GOT3 (cell line): ENCODE results near the gene MUC5AC.

ENCODE experiments used
- DNase-seq: peaks from one replicate; lab custom pipeline; 2025; ENCODE audit warnings: mixed read lengths; lab: John Stamatoyannopoulos, UW

MUC5AC gene

DNA sequence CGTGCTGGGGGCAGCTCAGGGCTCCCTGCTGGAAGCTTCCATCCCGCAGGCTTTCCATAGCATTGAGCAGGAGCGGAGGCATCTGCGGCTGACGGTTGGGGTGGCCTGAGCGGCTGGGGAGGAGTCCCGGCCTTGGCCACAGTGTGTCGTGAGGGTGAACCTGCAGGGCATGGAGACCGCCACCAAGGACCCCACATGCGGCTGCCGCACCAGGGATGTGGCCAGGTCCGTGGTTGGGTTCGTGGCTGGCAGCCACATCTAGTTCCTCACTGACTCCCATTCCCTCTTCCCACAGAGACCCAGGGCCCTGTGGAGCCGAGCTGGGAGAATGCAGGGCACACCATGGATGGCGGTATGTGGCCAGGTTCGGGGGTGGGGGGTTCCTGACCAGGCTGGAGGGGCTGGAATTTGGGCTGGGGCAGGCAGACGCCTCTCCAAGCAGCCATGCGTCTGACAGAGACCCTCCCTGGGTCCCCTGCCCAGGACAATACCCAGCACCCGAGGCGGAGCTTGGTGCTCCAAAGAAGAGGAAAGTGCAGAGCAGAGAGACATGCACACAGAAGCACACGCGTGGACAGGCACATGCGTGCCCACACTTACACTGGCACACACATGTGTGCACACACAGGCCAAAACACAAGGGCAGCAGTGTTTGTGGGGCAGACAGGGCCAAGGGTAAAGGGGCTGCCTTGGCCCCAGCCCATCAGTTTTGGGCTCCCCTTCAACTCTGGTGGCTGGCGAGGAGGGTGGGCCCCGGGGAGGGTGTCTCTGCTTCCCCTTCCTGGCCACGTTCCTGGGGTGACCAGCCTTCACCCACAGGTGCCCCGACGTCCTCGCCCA is 67.9 kb downstream of the MUC5AC start:
- no peak for DNase-seq

DNA sequence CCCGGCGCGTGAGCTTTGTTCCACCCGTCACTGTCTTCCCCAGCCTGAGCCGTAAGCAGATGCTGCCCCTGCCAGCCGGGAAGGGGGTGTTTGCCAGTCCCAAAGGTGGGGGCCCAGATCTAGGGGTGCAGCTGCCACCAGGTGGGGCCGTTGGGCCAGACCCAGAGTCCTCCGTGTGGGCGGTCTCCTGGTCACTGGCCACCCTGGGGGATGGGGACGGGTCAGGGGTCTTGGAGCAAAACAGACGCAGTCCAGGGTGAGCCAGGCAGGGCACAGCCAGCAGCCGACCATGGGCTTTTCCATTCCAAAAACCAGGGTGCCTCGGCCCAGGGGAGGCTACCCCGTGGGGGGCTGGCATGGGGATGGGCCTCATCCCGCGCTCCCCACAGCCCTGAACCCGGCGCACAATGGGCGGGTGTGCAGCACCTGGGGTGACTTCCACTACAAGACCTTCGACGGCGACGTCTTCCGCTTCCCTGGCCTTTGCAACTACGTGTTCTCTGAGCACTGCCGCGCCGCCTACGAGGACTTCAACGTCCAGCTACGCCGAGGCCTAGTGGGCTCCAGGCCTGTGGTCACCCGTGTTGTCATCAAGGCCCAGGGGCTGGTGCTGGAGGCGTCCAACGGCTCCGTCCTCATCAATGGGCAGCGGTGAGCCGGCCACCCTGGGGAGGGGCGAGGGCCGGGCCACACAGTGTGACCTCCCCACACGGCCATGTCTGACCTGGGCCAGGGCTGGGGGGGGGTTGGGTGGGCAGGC is 68.7 kb downstream of the MUC5AC start:
- DNase-seq, result no peak

DNA sequence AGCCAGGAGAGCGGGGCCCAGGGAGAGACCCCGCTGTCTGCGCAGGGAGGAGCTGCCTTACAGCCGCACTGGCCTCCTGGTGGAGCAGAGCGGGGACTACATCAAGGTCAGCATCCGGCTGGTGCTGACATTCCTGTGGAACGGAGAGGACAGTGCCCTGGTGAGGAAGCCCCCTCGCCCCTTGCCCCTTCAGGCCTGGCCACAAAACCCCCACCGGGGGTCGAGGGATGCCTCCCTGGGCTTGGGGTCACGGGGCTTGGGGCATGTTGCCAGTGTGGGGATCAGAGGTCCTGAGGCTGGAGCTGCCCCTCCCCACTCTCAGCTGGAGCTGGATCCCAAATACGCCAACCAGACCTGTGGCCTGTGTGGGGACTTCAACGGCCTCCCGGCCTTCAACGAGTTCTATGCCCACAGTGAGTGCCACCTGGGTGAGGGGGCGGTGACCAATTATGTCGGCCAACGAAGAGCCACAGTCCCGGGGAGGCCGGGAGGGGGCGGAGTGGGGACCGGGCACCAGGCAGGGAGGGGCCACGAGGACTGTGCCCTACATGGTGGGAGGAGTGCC is 69.3 kb downstream of the MUC5AC start:
- DNase-seq, result no peak

DNA sequence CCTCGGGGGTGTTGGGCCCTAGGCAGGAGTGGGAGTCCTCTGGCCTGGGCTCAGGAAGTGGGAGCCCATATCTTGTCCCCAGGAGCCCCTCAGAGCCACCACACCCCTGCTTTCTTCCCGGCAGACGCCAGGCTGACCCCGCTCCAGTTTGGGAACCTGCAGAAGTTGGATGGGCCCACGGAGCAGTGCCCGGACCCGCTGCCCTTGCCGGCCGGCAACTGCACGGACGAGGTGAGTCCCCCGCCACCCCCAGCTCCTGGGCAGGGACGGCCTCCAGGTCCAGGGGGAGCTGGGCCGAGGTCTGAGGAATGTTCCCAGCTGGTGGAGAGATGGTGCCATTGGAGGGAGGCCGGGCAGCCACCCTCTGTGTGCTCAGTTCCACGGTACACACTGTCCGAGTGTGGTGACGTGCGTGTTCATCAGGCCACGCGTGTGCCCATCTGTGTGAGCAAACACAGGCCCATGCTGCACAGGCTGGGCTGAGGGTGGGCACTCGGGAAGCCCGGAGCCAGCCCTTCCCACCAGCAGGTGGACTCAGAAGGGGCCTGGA is 69.9 kb downstream of the MUC5AC start:
- no peak for DNase-seq

DNA sequence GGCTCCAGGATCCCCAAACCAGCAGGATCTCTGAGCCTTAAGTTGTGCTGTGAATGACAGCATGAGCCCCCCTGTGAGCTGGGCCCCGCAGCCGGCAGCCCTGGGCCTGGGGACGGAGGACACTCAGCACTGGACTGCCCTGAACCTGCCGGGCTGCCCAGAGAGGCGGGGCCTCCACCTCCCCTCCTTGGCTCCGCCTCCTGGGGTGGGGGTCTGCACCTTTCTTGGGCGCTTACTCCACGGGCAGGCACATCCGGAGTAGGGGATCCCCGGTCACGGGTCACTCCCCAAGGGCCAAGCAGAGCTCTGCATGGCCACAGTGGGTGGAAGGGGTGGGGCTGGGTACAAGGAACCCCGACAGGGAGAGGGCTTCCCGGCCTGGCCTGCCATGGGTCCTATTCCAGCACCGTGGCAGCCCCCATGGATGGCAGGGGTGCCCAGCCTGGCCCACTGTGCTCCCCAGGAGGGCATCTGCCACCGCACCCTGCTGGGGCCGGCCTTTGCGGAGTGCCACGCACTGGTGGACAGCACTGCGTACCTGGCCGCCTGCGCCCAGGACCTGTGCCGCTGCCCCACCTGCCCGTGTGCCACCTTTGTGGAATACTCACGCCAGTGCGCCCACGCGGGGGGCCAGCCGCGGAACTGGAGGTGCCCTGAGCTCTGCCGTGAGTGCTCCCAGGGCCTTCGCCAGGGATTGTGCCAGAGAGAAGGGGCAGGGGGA is 70.5 kb downstream of the MUC5AC start:
- no peak for DNase-seq

DNA sequence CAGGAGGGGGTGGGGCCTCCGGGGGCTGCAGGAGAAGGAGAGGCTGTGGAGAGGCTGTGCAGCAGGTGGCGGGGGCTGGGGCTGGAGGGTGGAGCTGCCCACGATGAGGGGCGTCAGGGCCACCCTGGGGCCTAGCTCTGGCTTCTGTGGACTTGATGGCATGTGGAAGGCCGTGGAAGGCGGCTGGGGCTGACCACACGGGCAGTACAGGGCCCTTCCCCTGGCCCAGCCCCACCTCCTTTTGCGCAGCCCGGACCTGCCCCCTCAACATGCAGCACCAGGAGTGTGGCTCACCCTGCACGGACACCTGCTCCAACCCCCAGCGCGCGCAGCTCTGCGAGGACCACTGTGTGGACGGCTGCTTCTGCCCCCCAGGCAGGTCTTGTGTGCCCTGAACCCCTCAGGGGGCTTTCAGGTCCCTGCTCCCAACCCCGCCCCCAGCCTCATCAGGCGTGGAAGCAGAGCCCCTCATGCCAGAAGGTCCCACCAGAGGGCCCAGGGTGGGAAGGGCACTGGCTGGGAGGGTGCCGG is 71.2 kb downstream of the MUC5AC start:
- no peak for DNase-seq

DNA sequence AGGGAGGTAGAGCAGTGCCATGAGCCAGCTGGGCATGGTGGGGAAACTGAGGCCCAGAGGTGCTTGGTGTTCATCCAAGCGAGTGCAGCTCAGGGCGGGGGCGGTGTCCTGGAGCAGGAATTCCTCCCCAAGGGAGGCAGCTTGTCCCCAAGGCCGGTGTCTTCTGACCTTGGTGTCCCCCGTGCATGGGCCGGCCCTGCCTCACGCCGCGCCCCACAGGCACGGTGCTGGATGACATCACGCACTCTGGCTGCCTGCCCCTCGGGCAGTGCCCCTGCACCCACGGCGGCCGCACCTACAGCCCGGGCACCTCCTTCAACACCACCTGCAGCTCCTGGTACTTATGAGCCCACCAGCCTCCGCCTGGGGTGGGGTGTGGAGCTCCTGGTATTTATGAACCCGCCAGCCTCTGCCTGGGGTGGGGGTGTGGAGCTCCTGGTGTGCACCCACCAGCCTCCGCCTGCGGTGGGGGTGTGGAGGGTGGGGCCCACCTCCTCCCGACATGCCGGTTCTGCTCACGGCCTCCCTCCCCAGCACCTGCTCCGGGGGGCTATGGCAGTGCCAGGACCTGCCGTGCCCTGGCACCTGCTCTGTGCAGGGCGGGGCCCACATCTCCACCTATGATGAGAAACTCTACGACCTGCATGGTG is 71.8 kb downstream of the MUC5AC start:
- no peak for DNase-seq

DNA sequence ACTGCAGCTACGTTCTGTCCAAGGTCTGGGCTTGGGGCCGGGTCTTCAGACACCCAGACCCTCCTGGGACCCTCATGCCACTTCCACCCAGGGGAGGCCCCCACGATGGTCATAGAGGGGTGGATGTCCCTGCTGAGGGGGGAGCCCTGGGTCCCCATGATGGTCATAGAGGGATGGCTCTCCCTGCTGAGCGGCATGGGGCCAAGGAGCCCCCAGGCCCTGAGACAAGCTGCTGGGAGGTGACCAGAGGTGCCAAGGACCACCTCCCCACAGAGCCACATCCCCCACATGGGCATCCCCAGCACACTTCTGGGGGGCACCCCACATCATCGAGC is 72.3 kb downstream of the MUC5AC start:
- no peak for DNase-seq

DNA sequence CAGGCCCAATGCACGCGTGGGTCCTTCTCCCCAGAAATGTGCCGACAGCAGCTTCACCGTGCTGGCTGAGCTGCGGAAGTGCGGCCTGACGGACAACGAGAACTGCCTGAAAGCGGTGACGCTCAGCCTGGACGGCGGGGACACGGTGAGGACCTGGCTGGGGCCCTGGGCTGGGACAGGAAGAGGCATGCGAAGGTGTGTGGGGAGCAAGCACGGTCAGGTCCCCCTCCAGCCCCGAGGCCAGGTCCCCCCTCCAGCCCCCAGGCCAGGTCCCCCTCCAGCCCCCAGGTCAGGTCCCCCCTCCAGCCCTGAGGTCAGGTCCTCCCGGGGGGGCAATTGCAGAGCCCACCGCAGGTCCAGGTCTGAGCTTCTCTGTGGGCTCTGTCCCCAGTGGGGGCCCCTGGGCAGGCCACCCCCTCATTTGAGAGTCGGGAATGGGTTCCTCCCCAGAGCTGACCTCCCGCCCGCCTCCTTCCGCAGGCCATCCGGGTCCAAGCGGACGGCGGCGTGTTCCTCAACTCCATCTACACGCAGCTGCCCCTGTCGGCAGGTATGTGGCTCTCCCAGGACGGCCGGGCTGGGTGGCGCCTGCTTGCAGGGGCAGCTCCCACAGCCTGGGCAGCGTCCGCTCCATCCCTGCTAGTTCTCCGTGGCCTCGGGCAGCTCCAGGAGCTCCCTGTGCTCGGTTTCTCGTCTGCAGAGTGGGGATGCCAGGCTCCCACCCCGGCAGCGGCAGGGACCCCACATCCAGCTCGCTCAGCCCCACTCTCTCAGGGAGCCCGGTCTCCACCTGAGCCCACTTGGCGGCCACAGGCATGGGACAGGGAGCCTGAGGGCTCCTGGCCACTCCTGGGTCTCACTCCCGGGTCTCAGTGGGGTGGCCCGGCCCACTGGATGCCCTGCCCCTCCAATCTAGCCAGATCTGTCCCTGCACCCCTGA is 73.0 kb downstream of the MUC5AC start:
- DNase-seq, result no peak

DNA sequence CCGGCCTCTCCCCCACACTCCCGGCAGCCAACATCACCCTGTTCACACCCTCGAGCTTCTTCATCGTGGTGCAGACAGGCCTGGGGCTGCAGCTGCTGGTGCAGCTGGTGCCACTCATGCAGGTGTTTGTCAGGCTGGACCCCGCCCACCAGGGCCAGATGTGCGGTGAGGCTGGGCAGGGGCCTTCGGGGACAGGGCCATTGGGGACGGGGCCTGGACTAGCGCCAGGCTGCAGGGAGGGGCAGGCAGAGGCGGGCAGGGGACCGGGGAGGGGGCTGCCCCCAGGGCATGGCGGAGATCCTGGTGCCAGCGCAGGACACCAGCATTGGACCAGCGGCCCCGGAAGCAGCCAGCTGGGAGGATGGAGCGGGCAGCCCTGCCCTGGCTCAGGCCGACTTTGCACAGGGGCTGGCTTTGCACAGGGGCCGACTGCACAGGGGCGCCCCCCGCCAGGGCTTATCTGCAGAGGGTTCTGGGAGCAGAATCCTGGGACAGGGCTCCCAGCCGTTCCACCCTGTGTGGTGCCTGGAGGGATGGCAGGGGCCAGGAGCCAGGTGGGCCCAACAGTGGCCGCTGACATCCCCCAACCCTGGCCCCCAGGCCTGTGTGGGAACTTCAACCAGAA is 73.8 kb downstream of the MUC5AC start:
- DNase-seq, result no peak

DNA sequence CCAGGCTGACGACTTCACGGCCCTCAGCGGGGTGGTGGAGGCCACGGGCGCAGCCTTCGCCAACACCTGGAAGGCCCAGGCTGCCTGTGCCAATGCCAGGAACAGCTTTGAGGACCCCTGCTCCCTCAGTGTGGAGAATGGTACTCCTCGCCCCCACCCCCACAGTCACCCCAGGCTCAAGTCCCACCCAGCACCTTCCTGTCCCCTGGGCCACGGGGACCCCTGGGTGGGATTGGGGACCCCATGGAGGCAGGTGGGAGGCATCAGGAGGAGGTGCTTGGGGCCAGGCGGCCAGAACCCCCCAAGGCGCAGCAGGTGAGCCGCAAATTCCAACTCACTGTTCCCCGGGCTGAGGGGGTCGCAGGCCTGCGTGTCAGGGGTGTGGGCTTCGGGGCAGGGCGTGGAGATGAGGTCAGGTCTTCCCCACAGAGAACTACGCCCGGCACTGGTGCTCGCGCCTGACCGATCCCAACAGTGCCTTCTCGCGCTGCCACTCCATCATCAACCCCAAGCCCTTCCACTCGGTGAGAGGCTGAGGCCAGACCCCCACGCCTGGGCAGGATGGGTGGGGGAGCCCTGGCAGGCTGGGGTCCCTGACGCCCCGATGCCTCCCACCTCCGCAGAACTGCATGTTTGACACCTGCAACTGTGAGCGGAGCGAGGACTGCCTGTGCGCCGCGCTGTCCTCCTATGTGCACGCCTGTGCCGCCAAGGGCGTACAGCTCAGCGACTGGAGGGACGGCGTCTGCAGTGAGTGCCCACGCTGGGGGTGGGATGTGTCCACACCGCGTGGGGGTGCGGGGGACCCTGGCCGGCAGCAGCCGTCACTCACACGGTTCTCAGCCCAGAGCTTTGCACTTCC is 74.5 kb downstream of the MUC5AC start:
- no peak for DNase-seq

DNA sequence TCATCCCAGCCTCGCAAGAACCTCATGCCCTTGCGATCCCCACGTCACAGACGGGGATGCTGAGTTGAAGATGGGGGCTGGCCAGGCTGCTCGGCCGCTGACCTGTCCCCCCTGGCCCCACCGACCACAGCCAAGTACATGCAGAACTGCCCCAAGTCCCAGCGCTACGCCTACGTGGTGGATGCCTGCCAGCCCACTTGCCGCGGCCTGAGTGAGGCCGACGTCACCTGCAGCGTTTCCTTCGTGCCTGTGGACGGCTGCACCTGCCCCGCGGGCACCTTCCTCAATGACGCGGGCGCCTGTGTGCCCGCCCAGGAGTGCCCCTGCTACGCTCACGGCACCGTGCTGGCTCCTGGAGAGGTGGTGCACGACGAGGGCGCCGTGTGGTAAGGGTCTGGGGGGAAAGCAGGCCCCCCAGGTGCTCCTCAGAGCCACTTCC is 75.1 kb downstream of the MUC5AC start:
- no peak for DNase-seq

DNA sequence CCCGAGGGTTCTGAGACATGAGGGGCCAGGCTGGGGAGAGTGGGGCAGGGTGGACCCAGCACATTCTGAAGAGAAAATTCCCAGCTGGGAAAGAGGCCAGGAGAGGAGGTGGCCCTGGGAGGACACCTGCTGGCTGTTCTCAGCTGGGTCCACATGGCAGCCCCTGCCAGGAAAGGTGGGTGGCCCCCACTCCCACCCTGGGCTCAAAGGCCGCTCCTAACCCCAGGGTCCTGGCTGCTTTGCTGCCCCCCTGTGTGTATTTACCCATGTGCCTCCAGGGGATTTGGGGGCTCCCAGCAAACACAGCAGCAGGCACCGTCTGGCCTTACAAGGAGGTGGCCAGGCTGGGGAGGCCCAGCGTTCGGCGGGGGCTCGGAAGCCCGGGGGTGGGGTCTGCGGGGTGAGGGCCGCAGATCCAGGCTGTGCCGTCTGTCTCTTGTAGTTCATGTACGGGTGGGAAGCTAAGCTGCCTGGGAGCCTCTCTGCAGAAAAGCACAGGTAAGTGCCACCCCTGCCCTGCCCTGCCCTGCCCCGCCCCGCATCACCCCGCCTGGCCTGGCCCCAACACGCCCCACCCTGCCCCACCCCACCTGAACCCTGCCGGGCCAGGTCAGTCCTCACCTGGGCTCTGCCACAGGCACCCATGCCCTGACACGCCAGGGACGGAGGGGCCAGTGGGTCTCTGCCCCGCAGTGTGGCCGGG is 75.7 kb downstream of the MUC5AC start:
- DNase-seq, result no peak

DNA sequence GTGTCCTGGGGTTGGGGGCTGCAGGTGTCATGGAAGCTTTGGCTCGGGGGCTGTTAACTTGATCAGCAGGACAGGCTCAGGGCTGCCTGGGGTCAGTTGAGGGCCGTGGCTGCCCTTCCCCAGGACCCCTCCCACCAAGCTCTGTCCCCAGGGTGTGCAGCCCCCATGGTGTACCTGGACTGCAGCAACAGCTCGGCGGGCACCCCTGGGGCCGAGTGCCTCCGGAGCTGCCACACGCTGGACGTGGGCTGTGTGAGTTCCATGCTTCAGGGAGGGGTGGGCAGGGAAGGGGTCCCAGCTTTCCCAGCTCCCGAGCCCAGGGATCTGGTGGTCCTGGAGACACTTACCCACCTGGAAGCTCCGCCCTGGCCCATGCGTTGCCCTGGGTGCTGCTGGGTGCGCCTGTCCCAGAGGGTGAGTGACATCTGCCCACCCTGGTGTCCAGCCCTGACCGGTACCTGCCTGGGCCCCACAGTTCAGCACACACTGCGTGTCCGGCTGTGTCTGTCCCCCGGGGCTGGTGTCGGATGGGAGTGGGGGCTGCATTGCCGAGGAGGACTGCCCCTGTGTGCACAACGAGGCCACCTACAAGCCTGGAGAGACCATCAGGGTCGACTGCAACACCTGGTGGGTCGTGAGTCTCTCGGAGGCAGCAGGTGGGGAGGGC is 76.4 kb downstream of the MUC5AC start:
- DNase-seq, result no peak

DNA sequence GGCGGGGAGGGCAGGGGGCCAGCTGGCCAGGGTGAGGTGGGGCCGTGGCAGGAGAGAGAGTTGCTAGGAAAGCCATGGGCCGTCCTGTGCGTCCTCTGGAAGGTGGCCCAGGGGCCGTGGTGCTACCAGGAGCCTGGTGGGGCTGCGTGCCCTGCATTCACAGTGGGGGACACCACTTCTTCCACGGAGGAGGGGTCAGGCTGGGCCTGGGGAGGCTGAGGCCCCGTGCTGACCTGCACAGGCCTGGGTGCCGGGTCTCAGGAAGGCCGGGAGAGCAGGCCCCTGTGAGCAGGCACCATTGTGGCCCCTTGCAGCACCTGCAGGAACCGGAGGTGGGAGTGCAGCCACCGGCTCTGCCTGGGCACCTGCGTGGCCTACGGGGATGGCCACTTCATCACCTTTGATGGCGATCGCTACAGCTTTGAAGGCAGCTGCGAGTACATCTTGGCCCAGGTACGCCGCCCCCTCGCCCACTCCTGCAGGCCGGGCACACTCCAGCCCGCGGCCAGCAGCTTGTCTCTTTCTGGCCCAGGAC is 77.1 kb downstream of the MUC5AC start:
- DNase-seq, result no peak

DNA sequence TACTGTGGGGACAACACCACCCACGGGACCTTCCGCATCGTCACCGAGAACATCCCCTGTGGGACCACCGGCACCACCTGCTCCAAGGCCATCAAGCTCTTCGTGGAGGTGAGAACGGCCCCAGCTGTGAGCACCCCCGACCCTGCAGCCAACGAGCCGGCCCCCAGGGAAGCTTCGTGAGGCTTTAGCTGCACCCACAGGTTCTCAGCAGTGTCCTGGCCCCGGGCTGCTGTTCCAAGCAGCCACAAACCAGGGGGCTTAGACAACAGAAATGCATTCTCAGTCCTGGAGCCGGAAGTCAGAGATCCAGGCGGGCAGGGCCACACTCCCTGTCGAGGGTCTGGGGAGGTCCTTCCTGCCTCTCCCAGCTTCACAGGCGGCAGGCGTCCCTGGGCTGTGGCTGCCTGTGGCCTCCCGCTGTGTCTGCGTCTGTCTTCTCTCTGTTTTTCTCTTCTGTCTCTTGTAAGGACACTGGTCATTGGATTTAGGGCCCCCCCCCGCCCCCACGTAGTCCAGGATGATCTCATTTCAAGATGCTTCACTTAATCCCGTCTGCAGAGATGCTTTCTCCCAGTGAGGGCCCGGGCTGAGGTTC is 77.7 kb downstream of the MUC5AC start:
- no peak for DNase-seq

DNA sequence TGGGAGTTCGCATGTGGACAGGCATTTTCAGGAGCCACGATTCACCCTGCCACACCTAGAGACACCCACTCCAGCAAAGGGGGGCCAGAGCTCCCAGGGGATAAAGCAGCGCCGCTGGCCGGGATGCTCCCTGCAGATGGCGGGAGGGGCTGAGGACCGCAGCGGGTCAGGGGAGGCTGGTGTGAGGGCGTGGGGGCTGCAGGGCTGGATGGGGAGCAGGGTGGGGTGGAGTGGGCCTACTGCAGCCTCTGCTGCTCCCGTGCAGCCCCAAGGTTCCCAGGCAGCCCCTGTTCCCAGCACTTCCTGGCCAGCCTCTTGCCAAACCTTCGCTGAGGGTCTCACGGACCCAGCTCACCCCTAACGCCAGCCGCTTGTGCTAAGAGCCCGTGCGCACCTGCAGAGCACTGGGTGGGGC is 78.2 kb downstream of the MUC5AC start:
- DNase-seq, result no peak
